Measurements from ENCODE around the gene F12.

F12 gene

DNA sequence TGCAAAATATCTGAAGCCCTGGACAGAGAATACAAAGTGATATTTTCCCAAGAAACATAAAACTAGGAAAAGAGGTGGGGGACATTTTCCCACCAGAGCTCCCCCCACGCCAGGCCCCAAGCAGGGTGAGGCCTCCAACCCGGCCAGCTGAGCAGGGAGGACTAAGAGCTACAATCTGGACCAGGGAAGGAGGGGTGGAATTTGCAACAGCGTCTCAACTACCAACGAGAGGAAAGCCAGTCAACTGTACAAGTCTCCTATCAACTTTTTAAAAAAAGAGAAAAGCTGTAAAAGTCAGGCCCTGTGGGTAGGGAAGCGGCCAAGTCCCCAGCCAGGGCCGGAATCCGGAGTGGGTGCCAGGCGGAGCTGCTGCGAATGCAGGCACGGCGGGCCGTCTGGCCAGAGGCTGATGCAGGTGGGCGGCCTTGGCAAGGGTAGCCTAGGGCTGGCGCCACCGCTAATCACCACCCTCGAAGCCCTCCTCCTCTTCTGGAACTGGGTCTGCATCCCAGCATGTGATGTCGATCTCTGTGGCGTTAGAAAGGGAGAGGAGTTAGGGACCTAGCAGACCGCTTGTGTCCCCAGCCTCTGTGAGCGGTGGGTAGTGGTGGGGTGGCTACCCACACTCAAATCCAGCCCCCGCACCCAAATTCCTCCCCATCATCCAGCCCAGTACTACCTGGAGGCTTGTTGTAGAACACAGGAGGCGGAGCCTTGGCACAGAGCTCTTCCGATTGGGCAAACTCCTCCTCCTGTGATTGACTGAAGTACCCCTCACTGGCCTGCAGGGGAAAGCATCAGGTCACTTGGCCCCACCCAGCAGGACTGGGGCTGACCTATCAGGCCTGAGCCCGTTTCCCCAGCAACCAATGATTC, 47.9 kb upstream of the F12 start:
- Histone ChIP-seq H3K9ac (ENCODE audit: low read depth, low read length) (no peak overlapping the region), H3K27me3 (ENCODE audit: insufficient read depth, low read length, poor library complexity) (no peaks in the 10 kb centered on the region), H3K4me1 (ENCODE audit: insufficient read depth, low read length) (peaks cover 30% of the 10 kb centered on the region), H4K20me1 (ENCODE audit: insufficient read depth, low read length) (peaks cover 49% of the 10 kb centered on the region), H2AFZ (ENCODE audit: low read depth, low read length) (no peak overlapping the region), H3K36me3 (ENCODE audit: insufficient read depth, low read length) (peaks cover 30% of the 10 kb centered on the region), H3K27ac (ENCODE audit: low read length) (no peak overlapping the region), H3K79me2 (ENCODE audit: insufficient read depth, low read length) (no peaks in the 10 kb centered on the region), H3K9me3 (ENCODE audit: insufficient read depth, low read length, severe bottlenecking) (no peaks in the 10 kb centered on the region), H3K4me2 (ENCODE audit: insufficient read depth, low read length) (no peak overlapping the region; the same call in 1 of the 2 replicates), H3K4me3 (ENCODE audit: low read depth in 1 of 2, low read length in 2 of 2) (no peak overlapping the region)
- TF ChIP-seq EZH2 (IDR thresholded peaks at IDR 0.05; ENCODE audit: borderline replicate concordance, low read depth, low read length, severe bottlenecking) = no peak
- TF ChIP-seq, protein P1, sequence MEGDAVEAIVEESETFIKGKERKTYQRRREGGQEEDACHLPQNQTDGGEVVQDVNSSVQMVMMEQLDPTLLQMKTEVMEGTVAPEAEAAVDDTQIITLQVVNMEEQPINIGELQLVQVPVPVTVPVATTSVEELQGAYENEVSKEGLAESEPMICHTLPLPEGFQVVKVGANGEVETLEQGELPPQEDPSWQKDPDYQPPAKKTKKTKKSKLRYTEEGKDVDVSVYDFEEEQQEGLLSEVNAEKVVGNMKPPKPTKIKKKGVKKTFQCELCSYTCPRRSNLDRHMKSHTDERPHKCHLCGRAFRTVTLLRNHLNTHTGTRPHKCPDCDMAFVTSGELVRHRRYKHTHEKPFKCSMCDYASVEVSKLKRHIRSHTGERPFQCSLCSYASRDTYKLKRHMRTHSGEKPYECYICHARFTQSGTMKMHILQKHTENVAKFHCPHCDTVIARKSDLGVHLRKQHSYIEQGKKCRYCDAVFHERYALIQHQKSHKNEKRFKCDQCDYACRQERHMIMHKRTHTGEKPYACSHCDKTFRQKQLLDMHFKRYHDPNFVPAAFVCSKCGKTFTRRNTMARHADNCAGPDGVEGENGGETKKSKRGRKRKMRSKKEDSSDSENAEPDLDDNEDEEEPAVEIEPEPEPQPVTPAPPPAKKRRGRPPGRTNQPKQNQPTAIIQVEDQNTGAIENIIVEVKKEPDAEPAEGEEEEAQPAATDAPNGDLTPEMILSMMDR (IDR thresholded peaks at IDR 0.05; ENCODE audit: borderline replicate concordance, extremely low read depth, low read length, poor library complexity, severe bottlenecking) = peak; percentile 38
- DNase-seq (peak; percentile 50), ATAC-seq (ENCODE audit: insufficient read depth, low read depth) (no peak)

GRCh38 chr5:177456591-177456964, 47.2 kb upstream of the F12 start:
- TF ChIP-seq, protein P1 (IDR thresholded peaks at IDR 0.05; ENCODE audit: borderline replicate concordance, extremely low read depth, low read length, poor library complexity, severe bottlenecking) = no peak
- TF ChIP-seq EZH2 (IDR thresholded peaks at IDR 0.05; ENCODE audit: borderline replicate concordance, low read depth, low read length, severe bottlenecking) = no peak
- H3K9me3 ChIP-seq (ENCODE audit: insufficient read depth, low read length, severe bottlenecking) = no peaks in the 10 kb centered on the region
- H2AFZ ChIP-seq (ENCODE audit: low read depth, low read length) = no peak overlapping the region
- H3K4me1 ChIP-seq (ENCODE audit: insufficient read depth, low read length) = peaks cover 30% of the 10 kb centered on the region
- no peaks in the 10 kb centered on the region for H3K27me3 ChIP-seq (ENCODE audit: insufficient read depth, low read length, poor library complexity)
- H4K20me1 ChIP-seq (ENCODE audit: insufficient read depth, low read length) = peaks cover 54% of the 10 kb centered on the region
- no peaks in the 10 kb centered on the region for H3K79me2 ChIP-seq (ENCODE audit: insufficient read depth, low read length)
- H3K27ac ChIP-seq (ENCODE audit: low read length) = no peak overlapping the region
- ATAC-seq (ENCODE audit: insufficient read depth, low read depth) (no peak), DNase-seq (no peak)
- H3K4me3 ChIP-seq (ENCODE audit: low read depth in 1 of 2, low read length in 2 of 2) = no peak overlapping the region
- H3K4me2 ChIP-seq (ENCODE audit: insufficient read depth, low read length) = peak overlapping the region; percentile 98
- peaks cover 30% of the 10 kb centered on the region for H3K36me3 ChIP-seq (ENCODE audit: insufficient read depth, low read length)
- H3K9ac ChIP-seq (ENCODE audit: low read depth, low read length) = no peak overlapping the region

- DNase-seq (peak; percentile 93), ATAC-seq (ENCODE audit: insufficient read depth, low read depth) (peak; percentile 48)
- no peaks in the 10 kb centered on the region for H3K27me3 ChIP-seq (ENCODE audit: insufficient read depth, low read length, poor library complexity)
- no peak for TF ChIP-seq EZH2 (IDR thresholded peaks at IDR 0.05; ENCODE audit: borderline replicate concordance, low read depth, low read length, severe bottlenecking)
- TF ChIP-seq, protein P1 (IDR thresholded peaks at IDR 0.05; ENCODE audit: borderline replicate concordance, extremely low read depth, low read length, poor library complexity, severe bottlenecking) = peak; percentile 95
- H4K20me1 ChIP-seq (ENCODE audit: insufficient read depth, low read length) = peaks cover 56% of the 10 kb centered on the region
- peak overlapping the region; percentile 24 to 75; a peak in 3 of 4 replicates for H3K4me3 ChIP-seq (ENCODE audit: low read depth in 1 of 2, low read length in 2 of 2)
- H2AFZ ChIP-seq (ENCODE audit: low read depth, low read length) = peak overlapping the region; percentile 72
- H3K36me3 ChIP-seq (ENCODE audit: insufficient read depth, low read length) = peaks cover 30% of the 10 kb centered on the region
- H3K4me1 ChIP-seq (ENCODE audit: insufficient read depth, low read length) = peaks cover 30% of the 10 kb centered on the region
- H3K9ac ChIP-seq (ENCODE audit: low read depth, low read length) = peak overlapping the region; percentile 67
- peak overlapping the region; percentile 98 for H3K4me2 ChIP-seq (ENCODE audit: insufficient read depth, low read length)
- no peaks in the 10 kb centered on the region for H3K9me3 ChIP-seq (ENCODE audit: insufficient read depth, low read length, severe bottlenecking)
- peak overlapping the region; percentile 52 for H3K27ac ChIP-seq (ENCODE audit: low read length)
- no peaks in the 10 kb centered on the region for H3K79me2 ChIP-seq (ENCODE audit: insufficient read depth, low read length)
These were observed 46.6 kb upstream of the F12 start for GRCh38 chr5:177455661-177456590.
